WTC11 (cell line): ENCODE data around the gene FGF1.

Experiments
- ATF2 ChIP-seq: sonication (generic); formaldehyde crosslinking; IDR thresholded peaks from 2 replicates; pipeline ENCODE4 v1.8.1; 2022; ENCODE audit warnings: low read depth, missing genetic modification reagents, borderline replicate concordance
- E2F1 ChIP-seq: sonication (generic); formaldehyde crosslinking; IDR thresholded peaks from 2 replicates; pipeline ENCODE4 v1.8.0; 2022; ENCODE audit warnings: mild to moderate bottlenecking, missing genetic modification reagents
- ERG ChIP-seq: fragments of 250-450 bp; sonication (Bioruptor Pico); IDR thresholded peaks from 2 replicates; pipeline ENCODE4 v1.8.0; 2021; ENCODE audit warnings: mild to moderate bottlenecking
- HMGXB4 ChIP-seq: sonication (generic); formaldehyde crosslinking; IDR thresholded peaks from 2 replicates; pipeline ENCODE4 v1.8.1; 2023; ENCODE audit warnings: mild to moderate bottlenecking, moderate library complexity, missing genetic modification reagents
- IRF2 ChIP-seq: sonication (generic); formaldehyde crosslinking; IDR thresholded peaks from 2 replicates; pipeline ENCODE4 v1.8.0; 2022; ENCODE audit warnings: low read depth, missing genetic modification reagents, borderline replicate concordance
- MXD4 ChIP-seq: fragments of 250-450 bp; sonication (Bioruptor Pico); IDR thresholded peaks from 2 replicates; pipeline ENCODE4 v1.8.0; 2021; ENCODE audit warnings: mild to moderate bottlenecking, moderate library complexity, borderline replicate concordance
- TCF7 ChIP-seq: sonication (generic); formaldehyde crosslinking; IDR thresholded peaks from 2 replicates; pipeline ENCODE4 v1.8.0; 2022; ENCODE audit warnings: mild to moderate bottlenecking, low read depth, missing genetic modification reagents, moderate library complexity
- ZBTB21 ChIP-seq: sonication (generic); formaldehyde crosslinking; IDR thresholded peaks from 2 replicates; pipeline ENCODE4 v1.8.1; 2023; ENCODE audit warnings: mild to moderate bottlenecking, missing genetic modification reagents, borderline replicate concordance
- TF ChIP-seq, protein P1 (sequence below): fragments of 200-600 bp; IDR thresholded peaks from 2 replicates; pipeline ENCODE4 v1.8.0; 2022; ENCODE audit warnings: antibody characterized with exemption

DNA sequence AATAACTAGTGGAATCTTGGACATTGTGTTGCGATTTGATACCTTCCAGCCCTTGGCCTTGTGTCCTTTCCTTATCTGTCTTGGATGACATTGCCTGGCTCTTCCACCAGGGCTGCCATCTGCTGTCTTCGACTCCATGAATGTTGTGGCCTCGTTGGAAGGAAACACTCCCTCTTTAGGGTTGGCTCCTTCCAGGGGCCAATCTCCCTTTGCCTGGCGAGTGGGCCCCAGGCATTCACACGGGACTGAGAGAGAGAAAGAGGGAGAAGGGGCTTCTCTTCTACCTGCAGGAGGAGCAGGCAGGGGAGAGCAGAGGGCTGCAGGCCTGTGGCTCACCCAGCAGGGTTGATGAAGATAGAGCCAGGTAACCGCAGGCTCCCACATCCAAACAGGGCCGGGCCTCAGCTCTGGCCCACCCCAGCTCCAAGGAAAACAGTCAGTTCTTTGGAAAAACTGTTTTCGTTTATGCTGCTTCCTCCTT is 31.3 kb downstream of the FGF1 start:
- TF ChIP-seq, protein P1, sequence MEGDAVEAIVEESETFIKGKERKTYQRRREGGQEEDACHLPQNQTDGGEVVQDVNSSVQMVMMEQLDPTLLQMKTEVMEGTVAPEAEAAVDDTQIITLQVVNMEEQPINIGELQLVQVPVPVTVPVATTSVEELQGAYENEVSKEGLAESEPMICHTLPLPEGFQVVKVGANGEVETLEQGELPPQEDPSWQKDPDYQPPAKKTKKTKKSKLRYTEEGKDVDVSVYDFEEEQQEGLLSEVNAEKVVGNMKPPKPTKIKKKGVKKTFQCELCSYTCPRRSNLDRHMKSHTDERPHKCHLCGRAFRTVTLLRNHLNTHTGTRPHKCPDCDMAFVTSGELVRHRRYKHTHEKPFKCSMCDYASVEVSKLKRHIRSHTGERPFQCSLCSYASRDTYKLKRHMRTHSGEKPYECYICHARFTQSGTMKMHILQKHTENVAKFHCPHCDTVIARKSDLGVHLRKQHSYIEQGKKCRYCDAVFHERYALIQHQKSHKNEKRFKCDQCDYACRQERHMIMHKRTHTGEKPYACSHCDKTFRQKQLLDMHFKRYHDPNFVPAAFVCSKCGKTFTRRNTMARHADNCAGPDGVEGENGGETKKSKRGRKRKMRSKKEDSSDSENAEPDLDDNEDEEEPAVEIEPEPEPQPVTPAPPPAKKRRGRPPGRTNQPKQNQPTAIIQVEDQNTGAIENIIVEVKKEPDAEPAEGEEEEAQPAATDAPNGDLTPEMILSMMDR: no peak
- TF ChIP-seq HMGXB4 (CRISPR knock-in tag) (no peak), MXD4 (CRISPR knock-in tag) (no peak), E2F1 (no peak), IRF2 (CRISPR knock-in tag) (no peak), TCF7 (CRISPR knock-in tag) (no peak), ZBTB21 (CRISPR knock-in tag) (no peak), ERG (CRISPR knock-in tag) (no peak), ATF2 (no peak)
